ENCODE results near the gene POP7. TPM values are rescaled to one million over a fixed set of nuclear protein-coding genes. Genes with fewer than 3 reads are reported as not detected.
"Not testable (repeated sequence)": the region's sequence is repeated elsewhere in the genome, so short reads cannot be mapped to it uniquely, and the experiment has no call there.

POP7 gene
- total RNA-seq, 4 donors from 2014 or later: 39.4 to 55.8 (median 47.6) TPM

GRCh38 chr7:100721505-100721812, 15.5 kb downstream of the POP7 start:
- H3K27ac ChIP-seq: no peak overlapping the region
- H3K9me3 ChIP-seq: no peaks in the 10 kb centered on the region
- 81% methylated on average over 8 of the region's 8 CpGs for WGBS
- TF ChIP-seq EP300 (IDR thresholded peaks at IDR 0.05): no peak
- TF ChIP-seq POLR2A (IDR thresholded peaks at IDR 0.05): no peak
- no peak for TF ChIP-seq CTCF (IDR thresholded peaks at IDR 0.05)
- no peak for TF ChIP-seq POLR2AphosphoS5 (IDR thresholded peaks at IDR 0.05)
- no peaks in the 10 kb centered on the region for H3K36me3 ChIP-seq
- H3K4me1 ChIP-seq: peaks cover 22% of the 10 kb centered on the region
- no peak for DNase-seq (ENCODE audit: low spot score in 2 of 2)
- H3K4me3 ChIP-seq: no peak overlapping the region
- H3K27me3 ChIP-seq: peaks cover 36% of the 10 kb centered on the region

GRCh38 chr7:100722480-100723212, 16.7 kb downstream of the POP7 start:
- Histone ChIP-seq H3K27me3 (peaks cover 36% of the 10 kb centered on the region), H3K4me3 (no peak overlapping the region), H3K9me3 (no peaks in the 10 kb centered on the region), H3K4me1 (peaks cover 29% of the 10 kb centered on the region), H3K27ac (no peak overlapping the region), H3K36me3 (no peaks in the 10 kb centered on the region)
- no peak for TF ChIP-seq CTCF (IDR thresholded peaks at IDR 0.05)
- no peak for TF ChIP-seq POLR2A (IDR thresholded peaks at IDR 0.05)
- TF ChIP-seq POLR2AphosphoS5 (IDR thresholded peaks at IDR 0.05): no peak
- no peak for TF ChIP-seq EP300 (IDR thresholded peaks at IDR 0.05)
- no peak for DNase-seq (ENCODE audit: low spot score in 2 of 2)
- WGBS: 90% methylated on average over 14 of the region's 17 CpGs

- 87% methylated on average over 11 of the region's 16 CpGs for WGBS
- Histone ChIP-seq H3K9me3 (no peaks in the 10 kb centered on the region), H3K4me1 (peaks cover 30% of the 10 kb centered on the region), H3K27me3 (peaks cover 35% of the 10 kb centered on the region), H3K4me3 (no peak overlapping the region), H3K27ac (no peak overlapping the region), H3K36me3 (no peaks in the 10 kb centered on the region)
- no peak for TF ChIP-seq POLR2AphosphoS5 (IDR thresholded peaks at IDR 0.05)
- TF ChIP-seq CTCF (IDR thresholded peaks at IDR 0.05): no peak
- TF ChIP-seq EP300 (IDR thresholded peaks at IDR 0.05): no peak
- DNase-seq (ENCODE audit: low spot score in 2 of 2): no peak
Measured at GRCh38 chr7:100723732-100724275, 17.9 kb downstream of the POP7 start.

GRCh38 chr7:100724364-100724763, 18.4 kb downstream of the POP7 start:
- not testable (repeated sequence) for DNase-seq (ENCODE audit: low spot score in 2 of 2); H3K36me3 ChIP-seq; H3K9me3 ChIP-seq; H3K27ac ChIP-seq; H3K4me3 ChIP-seq
- peaks cover 30% of the 10 kb centered on the region for H3K4me1 ChIP-seq
- H3K27me3 ChIP-seq: peaks cover 30% of the 10 kb centered on the region
- WGBS: 97% methylated on average over 2 of the region's 2 CpGs

GRCh38 chr7:100726996-100727761, 21.3 kb downstream of the POP7 start:
- no peak for DNase-seq (ENCODE audit: low spot score in 2 of 2)
- Histone ChIP-seq H3K4me3 (no peak overlapping the region), H3K27ac (no peak overlapping the region), H3K4me1 (peaks cover 17% of the 10 kb centered on the region), H3K36me3 (no peaks in the 10 kb centered on the region), H3K27me3 (peaks cover 5% of the 10 kb centered on the region), H3K9me3 (no peaks in the 10 kb centered on the region)
- 35% methylated on average over 12 of the region's 12 CpGs for WGBS
- TF ChIP-seq CTCF (IDR thresholded peaks at IDR 0.05) (no peak), POLR2AphosphoS5 (IDR thresholded peaks at IDR 0.05) (no peak), POLR2A (IDR thresholded peaks at IDR 0.05) (no peak), EP300 (IDR thresholded peaks at IDR 0.05) (no peak)
